ENCODE data around the gene RAB23.

- TF ChIP-seq GATA2 (IDR thresholded peaks at IDR 0.05; ENCODE audit: low read depth, low read length) = no peak
- no peak for TF ChIP-seq GATA3 (IDR thresholded peaks at IDR 0.05; ENCODE audit: low read depth, low read length)
These were observed 74.7 kb downstream of the RAB23 start for GRCh38 chr6:57147401-57147800.

Data from SH-SY5Y (cell line).